SU-DHL-6 (cell line): Measurements from ENCODE around the gene ASCL2.
A peak's percentile ranks its signal among the peaks of the same experiment; 100 is the strongest.

Experiments used
- H2AFZ ChIP-seq: fragments of 200-600 bp; sonication (generic); 2 replicates; pipeline ENCODE4 v1.6.1; 2014; ENCODE audit warnings: low read depth, mild to moderate bottlenecking, moderate library complexity, mixed read lengths, antibody characterized with exemption, low read length; ENCODE audit not compliant: severe bottlenecking
- H3F3A ChIP-seq: fragments of 200-600 bp; shearing (Covaris generic); 2 replicates; pipeline ENCODE4 v1.6.0; 2016; ENCODE audit warnings: antibody characterized with exemption, mild to moderate bottlenecking; ENCODE audit not compliant: insufficient read depth
- H3K27ac ChIP-seq: fragments of 200-600 bp; sonication (generic); 2 replicates; pipeline ENCODE4 v1.5.1; 2016; ENCODE audit warnings: low read depth, mild to moderate bottlenecking, low read length, moderate library complexity, mixed read lengths
- H3K27me3 ChIP-seq: fragments of 200-600 bp; sonication (generic), shearing (Covaris generic); 2 replicates; pipeline ENCODE4 v1.6.0; 2014; ENCODE audit warnings: mild to moderate bottlenecking, low read length
- H3K36me3 ChIP-seq: fragments of 200-600 bp; sonication (generic); 2 replicates; pipeline ENCODE4 v1.6.1; 2014; ENCODE audit warnings: mild to moderate bottlenecking, low read length, mixed read lengths
- H3K4me2 ChIP-seq: fragments of 300-600, 200-600 bp; shearing (Covaris generic), sonication (generic); 2 replicates; pipeline ENCODE4 v1.6.0; 2014; ENCODE audit warnings: low read length, low read depth, mild to moderate bottlenecking; ENCODE audit not compliant: poor library complexity, severe bottlenecking
- H3K4me3 ChIP-seq: fragments of 200-600 bp; sonication (generic); 2 replicates; pipeline ENCODE4 v1.5.1; 2014; ENCODE audit warnings: antibody characterized with exemption, low read length, mild to moderate bottlenecking, mixed read lengths; ENCODE audit not compliant: insufficient read depth, poor library complexity, severe bottlenecking
- H3K79me2 ChIP-seq: fragments of 200-600 bp; sonication (generic); 2 replicates; pipeline ENCODE4 v1.6.1; 2014; ENCODE audit warnings: mild to moderate bottlenecking, low read length, moderate library complexity; ENCODE audit not compliant: insufficient read depth
- H3K9ac ChIP-seq: fragments of 200-600 bp; sonication (generic); 2 replicates; pipeline ENCODE4 v1.7.0; 2014; ENCODE audit warnings: mild to moderate bottlenecking, low read length
- H3K9me2 ChIP-seq: fragments of 200-600 bp; sonication (generic); replicated peaks from 2 replicates; pipeline ENCODE4 v1.6.1; 2014; ENCODE audit warnings: low read length; ENCODE audit not compliant: insufficient read depth
- H3K9me3 ChIP-seq: fragments of 200-600 bp; sonication (generic); 2 replicates; pipeline ENCODE4 v1.6.1; 2014; ENCODE audit warnings: low read length, mixed read lengths; ENCODE audit not compliant: insufficient read depth
- H4K20me1 ChIP-seq: fragments of 200-600 bp; sonication (generic); 2 replicates; pipeline ENCODE4 v1.6.1; 2014; ENCODE audit warnings: low read depth, mild to moderate bottlenecking, antibody characterized with exemption, low read length, moderate library complexity, mixed read lengths
- EZH2phosphoT487 ChIP-seq: fragments of 200-600 bp; sonication (generic), shearing (Covaris generic); conservative IDR thresholded peaks from 2 replicates; pipeline ENCODE4 v1.6.1; 2018; ENCODE audit warnings: mild to moderate bottlenecking, antibody characterized with exemption, low read length, moderate library complexity, mixed read lengths
- TF ChIP-seq, protein P1 (sequence below): fragments of 200-600 bp; sonication (generic); IDR thresholded peaks from one replicate; pipeline ENCODE4 v1.5.1; 2017; ENCODE audit warnings: antibody characterized with exemption, mild to moderate bottlenecking, low read length, moderate library complexity; ENCODE audit not compliant: insufficient read depth, poor library complexity, severe bottlenecking

ASCL2 gene

DNA sequence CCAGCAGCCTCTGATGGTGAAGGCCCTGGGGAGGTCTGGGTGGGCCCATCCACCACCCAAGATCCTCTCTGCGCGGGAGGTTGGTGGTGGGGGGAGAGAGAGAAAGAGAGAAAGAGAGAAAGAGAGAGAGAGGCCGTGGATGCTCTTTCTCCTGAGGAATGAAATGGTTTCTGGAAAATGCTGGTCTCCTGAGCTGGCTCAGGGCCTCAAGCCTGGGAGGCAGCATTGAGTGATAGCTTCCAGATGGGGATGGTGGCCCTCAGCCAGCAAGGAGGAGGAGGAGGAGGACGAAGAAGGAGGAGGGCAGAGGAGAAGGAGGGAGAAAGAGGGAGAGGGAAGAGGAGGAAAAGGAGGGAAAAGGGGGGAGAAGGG lies 36.0 kb upstream of the ASCL2 start:
- Histone ChIP-seq H3K27ac (no peak overlapping the region), H3K36me3 (no peaks in the 10 kb centered on the region), H3K9me2 (no peaks in the 10 kb centered on the region), H3K27me3 (no peaks in the 10 kb centered on the region), H3K9me3 (no peaks in the 10 kb centered on the region), H4K20me1 (no peaks in the 10 kb centered on the region), H3K4me2 (no peak overlapping the region), H3K79me2 (no peaks in the 10 kb centered on the region), H2AFZ (no peak overlapping the region), H3F3A (no peaks in the 10 kb centered on the region), H3K9ac (no peak overlapping the region), H3K4me3 (no peak overlapping the region)
- TF ChIP-seq, protein P1, sequence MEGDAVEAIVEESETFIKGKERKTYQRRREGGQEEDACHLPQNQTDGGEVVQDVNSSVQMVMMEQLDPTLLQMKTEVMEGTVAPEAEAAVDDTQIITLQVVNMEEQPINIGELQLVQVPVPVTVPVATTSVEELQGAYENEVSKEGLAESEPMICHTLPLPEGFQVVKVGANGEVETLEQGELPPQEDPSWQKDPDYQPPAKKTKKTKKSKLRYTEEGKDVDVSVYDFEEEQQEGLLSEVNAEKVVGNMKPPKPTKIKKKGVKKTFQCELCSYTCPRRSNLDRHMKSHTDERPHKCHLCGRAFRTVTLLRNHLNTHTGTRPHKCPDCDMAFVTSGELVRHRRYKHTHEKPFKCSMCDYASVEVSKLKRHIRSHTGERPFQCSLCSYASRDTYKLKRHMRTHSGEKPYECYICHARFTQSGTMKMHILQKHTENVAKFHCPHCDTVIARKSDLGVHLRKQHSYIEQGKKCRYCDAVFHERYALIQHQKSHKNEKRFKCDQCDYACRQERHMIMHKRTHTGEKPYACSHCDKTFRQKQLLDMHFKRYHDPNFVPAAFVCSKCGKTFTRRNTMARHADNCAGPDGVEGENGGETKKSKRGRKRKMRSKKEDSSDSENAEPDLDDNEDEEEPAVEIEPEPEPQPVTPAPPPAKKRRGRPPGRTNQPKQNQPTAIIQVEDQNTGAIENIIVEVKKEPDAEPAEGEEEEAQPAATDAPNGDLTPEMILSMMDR: no peak
- TF ChIP-seq EZH2phosphoT487: no peak

DNA sequence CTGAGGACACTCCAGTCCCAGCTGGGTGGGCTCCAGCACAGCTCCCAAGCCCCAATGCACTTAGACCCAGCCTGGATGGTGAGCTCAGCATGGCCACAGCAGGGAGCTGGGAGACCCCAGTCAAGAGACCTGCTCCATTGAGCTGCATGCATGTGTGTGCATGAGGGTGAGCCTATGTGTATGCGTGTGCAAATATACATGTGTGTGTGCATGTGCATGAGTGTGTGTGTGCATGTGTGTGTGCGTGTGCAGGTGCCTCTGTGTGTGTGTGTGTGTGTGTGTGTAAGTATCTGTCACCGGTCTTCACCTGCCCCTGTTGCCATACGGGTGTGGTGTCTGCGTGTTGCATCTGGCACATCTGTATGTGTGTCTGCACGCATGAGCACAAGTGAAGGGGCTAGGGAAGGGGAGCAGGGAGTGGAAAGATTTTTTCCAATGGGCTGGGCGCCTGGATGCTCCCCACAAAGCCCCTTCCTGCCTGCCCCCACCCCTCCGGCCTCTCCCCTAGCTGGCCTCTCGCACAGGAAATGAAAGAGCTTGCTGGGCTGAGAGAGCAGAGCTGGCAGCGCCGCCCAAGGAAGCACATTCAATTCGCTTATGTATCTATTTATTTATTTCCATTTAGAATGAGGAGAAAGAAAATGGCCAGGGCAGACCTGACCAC lies 35.5 kb upstream of the ASCL2 start:
- Histone ChIP-seq H3F3A (no peaks in the 10 kb centered on the region), H3K27ac (no peak overlapping the region), H3K36me3 (no peaks in the 10 kb centered on the region), H2AFZ (no peak overlapping the region), H3K4me3 (no peak overlapping the region), H3K9ac (no peak overlapping the region), H4K20me1 (no peaks in the 10 kb centered on the region), H3K9me3 (no peaks in the 10 kb centered on the region), H3K27me3 (no peaks in the 10 kb centered on the region), H3K79me2 (no peaks in the 10 kb centered on the region), H3K4me2 (no peak overlapping the region), H3K9me2 (no peaks in the 10 kb centered on the region)
- no peak for TF ChIP-seq EZH2phosphoT487
- TF ChIP-seq, protein P1: no peak

DNA sequence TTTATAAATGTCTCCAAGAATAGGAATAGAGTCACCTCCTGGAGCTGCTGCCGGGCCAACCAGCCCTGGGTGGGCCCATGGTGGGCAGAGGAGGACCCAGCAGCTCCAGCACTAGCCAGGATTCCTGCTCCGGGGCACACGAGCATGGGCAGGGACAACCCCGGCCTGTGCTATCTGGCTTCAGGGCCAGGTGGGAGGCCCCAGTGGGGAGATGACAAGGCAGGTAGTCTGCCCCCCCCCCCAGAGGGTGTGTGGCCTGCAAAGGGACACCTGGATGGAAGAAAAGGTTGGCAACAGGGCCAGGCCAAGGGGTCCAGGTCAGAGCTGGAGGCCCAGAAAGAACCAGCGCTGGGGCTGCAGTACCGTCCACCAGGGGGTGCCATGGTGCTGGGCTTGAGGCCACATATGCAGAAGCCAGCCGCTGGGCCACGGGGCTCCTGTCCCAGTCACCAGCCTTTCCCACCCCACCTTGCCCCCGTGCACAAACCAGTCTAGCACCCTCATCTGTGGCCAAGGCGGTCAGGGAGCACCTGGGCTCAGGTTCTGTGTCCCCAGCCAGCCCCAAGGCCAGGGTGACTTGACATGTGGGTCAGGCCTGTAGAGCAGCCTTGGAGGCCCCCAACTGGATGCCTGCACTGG lies 34.9 kb upstream of the ASCL2 start:
- no peaks in the 10 kb centered on the region for H3K36me3 ChIP-seq
- no peak overlapping the region for H3K9ac ChIP-seq
- H3K9me3 ChIP-seq: no peaks in the 10 kb centered on the region
- no peaks in the 10 kb centered on the region for H3K27me3 ChIP-seq
- no peaks in the 10 kb centered on the region for H3K79me2 ChIP-seq
- H2AFZ ChIP-seq: no peak overlapping the region
- no peaks in the 10 kb centered on the region for H3K9me2 ChIP-seq
- no peaks in the 10 kb centered on the region for H3F3A ChIP-seq
- no peak overlapping the region for H3K27ac ChIP-seq
- H3K4me2 ChIP-seq: no peak overlapping the region
- no peaks in the 10 kb centered on the region for H4K20me1 ChIP-seq
- TF ChIP-seq, protein P1: peak; percentile 93
- TF ChIP-seq EZH2phosphoT487: no peak
- no peak overlapping the region for H3K4me3 ChIP-seq
